ENCODE data around the gene SCAPER.

DNA sequence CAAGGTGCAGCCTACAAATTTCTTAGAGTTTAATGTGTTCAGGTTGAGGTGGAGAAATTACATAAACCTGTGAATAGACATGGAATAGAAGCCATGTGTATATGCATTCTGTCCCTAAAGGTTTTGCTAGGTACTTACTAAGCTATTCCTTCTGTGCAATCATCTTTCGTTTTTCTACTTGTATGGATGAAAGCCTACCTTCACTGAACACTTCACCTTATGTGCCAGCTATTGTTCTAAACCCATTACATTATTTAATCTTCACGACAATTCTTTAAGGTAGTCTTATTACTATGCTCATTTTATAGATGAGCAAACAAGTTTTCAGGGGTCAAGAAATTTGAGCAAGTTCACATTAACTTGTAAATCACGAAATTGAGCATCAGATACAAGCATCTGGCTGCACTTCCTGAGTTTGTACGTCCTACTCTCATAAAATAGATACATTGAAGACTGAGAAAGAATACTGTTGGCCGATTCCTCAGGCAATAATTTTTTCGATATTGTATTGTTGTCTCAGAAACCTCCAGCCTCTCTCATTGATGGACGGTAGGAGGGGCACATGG is 25.8 kb upstream of the SCAPER start:
- TF ChIP-seq, protein P1, sequence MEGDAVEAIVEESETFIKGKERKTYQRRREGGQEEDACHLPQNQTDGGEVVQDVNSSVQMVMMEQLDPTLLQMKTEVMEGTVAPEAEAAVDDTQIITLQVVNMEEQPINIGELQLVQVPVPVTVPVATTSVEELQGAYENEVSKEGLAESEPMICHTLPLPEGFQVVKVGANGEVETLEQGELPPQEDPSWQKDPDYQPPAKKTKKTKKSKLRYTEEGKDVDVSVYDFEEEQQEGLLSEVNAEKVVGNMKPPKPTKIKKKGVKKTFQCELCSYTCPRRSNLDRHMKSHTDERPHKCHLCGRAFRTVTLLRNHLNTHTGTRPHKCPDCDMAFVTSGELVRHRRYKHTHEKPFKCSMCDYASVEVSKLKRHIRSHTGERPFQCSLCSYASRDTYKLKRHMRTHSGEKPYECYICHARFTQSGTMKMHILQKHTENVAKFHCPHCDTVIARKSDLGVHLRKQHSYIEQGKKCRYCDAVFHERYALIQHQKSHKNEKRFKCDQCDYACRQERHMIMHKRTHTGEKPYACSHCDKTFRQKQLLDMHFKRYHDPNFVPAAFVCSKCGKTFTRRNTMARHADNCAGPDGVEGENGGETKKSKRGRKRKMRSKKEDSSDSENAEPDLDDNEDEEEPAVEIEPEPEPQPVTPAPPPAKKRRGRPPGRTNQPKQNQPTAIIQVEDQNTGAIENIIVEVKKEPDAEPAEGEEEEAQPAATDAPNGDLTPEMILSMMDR (IDR thresholded peaks at IDR 0.05; ENCODE audit: insufficient read depth, low read length): no peak
- TF ChIP-seq POLR2AphosphoS5 (IDR thresholded peaks at IDR 0.05; ENCODE audit: low read depth): no peak
- TF ChIP-seq, protein P2, sequence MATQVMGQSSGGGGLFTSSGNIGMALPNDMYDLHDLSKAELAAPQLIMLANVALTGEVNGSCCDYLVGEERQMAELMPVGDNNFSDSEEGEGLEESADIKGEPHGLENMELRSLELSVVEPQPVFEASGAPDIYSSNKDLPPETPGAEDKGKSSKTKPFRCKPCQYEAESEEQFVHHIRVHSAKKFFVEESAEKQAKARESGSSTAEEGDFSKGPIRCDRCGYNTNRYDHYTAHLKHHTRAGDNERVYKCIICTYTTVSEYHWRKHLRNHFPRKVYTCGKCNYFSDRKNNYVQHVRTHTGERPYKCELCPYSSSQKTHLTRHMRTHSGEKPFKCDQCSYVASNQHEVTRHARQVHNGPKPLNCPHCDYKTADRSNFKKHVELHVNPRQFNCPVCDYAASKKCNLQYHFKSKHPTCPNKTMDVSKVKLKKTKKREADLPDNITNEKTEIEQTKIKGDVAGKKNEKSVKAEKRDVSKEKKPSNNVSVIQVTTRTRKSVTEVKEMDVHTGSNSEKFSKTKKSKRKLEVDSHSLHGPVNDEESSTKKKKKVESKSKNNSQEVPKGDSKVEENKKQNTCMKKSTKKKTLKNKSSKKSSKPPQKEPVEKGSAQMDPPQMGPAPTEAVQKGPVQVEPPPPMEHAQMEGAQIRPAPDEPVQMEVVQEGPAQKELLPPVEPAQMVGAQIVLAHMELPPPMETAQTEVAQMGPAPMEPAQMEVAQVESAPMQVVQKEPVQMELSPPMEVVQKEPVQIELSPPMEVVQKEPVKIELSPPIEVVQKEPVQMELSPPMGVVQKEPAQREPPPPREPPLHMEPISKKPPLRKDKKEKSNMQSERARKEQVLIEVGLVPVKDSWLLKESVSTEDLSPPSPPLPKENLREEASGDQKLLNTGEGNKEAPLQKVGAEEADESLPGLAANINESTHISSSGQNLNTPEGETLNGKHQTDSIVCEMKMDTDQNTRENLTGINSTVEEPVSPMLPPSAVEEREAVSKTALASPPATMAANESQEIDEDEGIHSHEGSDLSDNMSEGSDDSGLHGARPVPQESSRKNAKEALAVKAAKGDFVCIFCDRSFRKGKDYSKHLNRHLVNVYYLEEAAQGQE (IDR thresholded peaks at IDR 0.05; ENCODE audit: insufficient replicate concordance, low read depth): peak; percentile 34

Measured in HL-60 (cell line).